GM19025 (cell line): ENCODE measurements around the gene KCNIP1.

Experiments used
- ATAC-seq: cut with Tn5 transposase; IDR thresholded peaks from one replicate; pipeline ENCODE4 v1.9.1; 2021; ENCODE audit warnings: mild to moderate bottlenecking, low read depth, moderate library complexity; ENCODE audit not compliant: unreplicated experiment

Gene KCNIP1

DNA sequence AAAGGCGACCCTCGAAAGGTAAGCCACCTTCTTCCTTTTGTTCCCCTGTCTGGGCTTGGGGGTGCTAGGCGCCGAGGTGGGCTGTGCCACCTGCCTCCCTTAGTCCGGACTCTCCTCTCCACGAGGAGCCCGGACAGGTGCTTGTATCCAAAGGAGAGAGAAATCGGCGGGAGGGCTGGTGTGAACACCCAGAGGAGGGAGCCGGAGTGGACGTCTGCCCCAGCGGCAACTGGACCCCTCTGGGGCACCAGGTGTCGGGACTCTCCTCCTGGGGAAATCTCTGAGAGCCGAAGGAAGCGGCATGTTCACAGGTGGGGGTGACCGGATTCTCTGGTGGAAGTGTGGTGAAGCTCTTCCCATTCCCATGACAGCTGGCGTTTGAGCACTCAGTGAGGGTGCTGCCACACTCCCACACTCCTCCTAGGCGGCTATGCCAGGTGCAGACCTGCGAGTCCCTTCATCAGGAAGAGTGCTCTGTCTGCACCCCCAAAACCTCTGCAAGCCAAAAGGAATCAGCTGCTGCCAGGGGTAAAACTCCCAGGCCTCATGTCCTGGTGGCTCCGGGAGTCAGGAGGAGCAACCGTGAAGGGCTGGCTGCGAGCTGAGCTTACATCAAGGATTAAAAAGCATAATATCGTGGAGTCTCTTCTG is 921 bp downstream of the KCNIP1 start:
- ATAC-seq, result no peak

DNA sequence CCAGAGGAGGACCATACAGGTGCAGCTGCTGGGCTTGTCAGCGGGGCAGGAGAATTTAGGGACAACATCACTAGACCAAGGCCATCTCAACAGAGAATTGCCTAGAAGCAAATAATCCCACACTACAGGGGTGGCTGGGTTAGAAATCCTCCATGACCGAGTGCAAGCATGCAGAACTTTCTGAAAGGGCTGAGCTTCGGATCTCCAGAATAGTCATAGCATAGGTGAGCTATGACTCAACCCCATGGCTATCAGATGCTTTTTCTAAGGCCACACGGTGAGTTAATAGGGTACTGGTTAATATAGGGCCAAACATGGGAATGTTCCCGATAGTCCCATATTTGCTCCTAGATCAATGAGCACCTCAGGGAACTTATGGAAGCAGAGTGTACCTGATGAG is 4.2 kb downstream of the KCNIP1 start:
- ATAC-seq, result no peak

DNA sequence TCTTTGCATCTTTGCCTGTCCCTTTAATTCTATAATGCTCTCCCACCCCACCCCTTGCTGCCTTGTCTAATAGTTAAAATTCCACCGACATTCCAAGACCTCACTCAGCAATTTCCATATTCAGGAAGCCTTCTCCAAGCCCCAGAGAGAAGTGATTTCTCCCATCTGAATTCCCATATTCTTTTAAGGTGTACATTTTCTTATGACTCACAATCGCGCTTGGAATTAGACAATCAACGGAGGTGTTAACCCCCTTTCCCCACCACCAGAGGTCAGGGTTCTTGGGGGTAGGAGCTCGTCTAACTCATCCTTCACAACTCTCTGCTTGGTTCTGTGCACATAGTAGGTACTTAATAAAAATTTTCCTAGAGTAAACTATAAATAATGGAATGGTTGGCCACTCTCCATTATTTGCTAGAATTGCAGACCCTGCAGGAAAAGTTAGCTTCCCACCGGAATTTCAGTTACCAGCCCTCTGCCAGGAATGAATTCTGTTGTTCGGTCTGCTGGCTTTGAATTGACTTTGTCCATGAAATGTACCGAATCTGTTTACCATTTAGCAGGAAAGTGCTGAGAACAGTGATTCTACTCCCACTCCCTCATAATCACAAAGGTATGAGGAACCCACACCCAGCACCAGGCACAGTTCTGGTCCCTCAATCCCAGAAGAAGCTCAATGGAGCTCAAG is 5.0 kb downstream of the KCNIP1 start:
- ATAC-seq, result no peak

DNA sequence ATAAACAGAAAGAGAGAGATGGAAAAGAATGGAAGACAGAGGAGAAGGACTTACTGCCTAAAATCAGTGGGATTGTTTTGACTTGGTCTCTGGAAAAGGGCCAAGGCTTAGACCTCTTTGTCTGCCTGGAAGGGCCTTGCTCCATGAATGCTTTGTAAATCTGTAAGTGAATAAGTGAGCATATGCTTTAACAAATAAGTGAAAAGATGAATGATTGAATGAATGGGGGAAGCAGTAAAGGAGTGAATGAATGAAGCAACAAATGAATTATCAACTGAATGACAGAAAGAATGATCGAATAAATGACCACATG is 5.5 kb downstream of the KCNIP1 start:
- no peak for ATAC-seq

DNA sequence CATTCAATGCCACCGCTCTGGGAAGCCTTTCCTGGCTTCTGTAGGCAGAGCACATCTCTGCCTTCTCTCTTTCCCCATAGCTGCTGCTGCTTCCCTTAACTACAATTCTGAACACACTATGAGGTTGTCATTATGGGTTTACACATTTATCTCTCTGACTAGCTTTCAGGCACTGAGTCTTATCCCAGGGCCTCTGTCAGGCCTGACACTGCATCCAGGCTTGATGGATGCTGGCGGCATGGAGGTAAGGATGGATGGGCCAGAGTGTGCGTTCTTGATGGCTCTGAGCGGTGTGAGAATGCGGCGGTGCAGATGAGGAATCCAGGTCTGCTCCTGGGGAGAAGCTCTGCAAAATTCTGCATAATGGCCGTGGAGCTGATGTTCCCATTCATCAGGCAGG is 6.3 kb downstream of the KCNIP1 start:
- ATAC-seq, result no peak

DNA sequence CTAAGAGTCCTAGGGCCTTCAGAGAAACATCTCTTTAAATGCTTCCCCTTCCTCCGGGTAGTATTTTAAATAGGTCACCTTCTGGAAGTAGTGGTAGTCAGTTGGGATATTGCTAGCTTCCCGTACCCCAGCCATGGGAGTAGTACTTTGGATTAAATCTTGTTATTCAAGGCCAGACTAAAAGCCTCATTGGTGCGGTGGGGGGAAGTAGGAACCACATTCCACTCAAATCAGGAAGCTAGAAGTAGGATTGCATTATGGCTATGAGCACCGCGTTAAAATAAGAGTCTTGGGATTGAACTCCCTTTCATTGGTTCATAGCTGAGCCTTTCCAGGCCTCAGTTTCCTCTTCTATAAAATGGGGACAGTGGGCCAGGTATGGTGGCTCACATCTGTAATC is 6.7 kb downstream of the KCNIP1 start:
- no peak for ATAC-seq

DNA sequence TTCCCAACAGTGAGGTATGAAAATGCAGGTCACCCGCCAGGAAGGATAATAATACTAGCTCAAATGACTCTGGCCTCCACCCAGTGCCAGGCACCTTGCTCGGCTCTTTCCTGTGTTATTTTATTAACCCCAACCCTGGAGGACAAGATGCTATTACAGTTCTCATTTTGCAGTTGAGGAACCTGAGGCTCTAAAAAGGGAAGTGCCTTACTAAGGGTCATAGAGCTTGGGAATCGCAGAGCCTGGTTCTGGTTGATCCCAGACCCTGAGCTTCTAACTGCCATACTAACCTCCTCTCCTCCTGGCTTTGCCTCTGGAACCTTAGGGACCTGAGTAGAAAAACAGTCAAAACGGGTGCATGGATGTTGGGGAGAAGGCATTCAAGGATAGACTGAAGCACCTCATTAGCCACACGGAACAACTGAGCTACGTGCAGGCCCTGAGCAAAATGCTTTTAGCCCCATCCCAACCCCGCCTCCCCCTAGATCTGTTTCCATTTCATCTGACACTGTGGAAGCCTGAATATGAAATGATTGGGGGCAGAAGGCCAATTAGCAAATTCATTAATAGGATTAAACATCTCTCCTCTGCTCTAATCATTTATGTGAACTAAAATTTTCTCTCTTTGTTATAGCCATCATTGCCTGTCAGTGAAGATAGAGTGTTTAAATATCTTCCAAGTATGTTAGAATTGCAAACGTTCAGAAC is 7.9 kb downstream of the KCNIP1 start:
- ATAC-seq, result no peak

DNA sequence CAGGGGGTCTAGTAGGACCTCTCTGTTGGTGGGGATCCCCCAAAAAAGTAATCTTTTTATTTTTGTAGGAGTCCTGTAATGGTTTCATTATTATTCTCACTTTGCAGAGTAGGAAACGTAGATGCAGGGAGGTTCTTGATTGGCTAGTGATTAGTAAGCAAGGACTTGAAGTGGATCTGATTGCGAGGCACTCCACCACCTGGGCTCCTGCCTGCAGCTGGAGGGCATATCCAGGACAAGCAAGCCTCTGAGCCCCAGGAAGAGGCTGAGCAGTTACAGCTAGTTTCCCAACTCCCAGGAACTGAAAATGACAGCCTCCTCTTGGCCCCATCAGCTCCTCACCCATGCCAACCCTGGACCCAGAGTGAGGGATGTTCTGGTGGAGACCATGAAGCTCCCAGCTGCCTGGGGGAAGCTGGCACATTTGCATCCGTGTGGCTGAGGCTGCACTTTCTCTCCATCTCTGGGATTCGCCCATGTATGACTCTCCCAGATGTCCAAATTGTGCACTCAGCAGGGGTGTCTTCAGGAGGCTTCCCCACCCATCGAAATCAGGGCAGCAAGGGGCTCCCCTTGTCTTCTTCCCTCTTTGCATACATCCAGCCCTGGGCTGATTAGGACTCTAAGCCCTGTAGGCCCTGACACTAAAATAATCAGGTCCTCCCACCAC is 10.2 kb downstream of the KCNIP1 start:
- no peak for ATAC-seq

DNA sequence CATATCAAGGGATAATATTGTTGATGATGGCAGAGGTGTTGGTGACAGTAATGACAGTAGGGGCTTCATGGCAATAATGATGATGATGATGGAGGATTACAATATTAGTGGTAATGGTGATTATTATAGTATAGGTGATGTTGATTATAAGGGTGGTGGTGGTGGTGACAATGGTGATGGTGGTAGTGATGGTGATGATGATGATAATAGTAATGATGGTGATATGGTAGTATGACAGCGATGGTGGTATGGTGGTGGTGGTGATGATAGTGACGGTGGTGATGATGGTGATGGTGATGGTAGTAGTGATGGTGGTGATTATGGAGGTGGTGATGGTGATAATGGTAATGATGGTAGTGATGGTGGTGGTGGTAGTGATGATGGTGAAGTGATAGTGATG is 13.6 kb downstream of the KCNIP1 start:
- ATAC-seq, result no peak

DNA sequence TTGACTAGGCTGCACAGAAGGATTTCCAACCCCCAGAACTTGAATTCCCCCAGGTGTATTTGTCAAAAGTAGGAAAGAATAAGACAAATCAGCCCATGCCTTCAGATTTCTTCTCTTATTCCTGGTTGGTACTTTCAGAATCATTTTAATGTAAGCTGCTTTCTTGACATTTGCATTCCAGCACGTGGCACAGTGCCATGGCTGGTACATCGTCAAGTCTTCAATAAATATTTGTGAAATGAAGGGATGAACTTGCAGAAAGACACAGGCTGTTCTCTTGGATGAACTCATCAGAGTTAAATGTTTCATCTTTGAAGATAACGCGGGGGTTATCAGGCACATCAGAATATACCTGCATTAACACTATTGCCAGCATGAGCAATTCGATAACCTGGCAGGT is 14.5 kb downstream of the KCNIP1 start:
- no peak for ATAC-seq

DNA sequence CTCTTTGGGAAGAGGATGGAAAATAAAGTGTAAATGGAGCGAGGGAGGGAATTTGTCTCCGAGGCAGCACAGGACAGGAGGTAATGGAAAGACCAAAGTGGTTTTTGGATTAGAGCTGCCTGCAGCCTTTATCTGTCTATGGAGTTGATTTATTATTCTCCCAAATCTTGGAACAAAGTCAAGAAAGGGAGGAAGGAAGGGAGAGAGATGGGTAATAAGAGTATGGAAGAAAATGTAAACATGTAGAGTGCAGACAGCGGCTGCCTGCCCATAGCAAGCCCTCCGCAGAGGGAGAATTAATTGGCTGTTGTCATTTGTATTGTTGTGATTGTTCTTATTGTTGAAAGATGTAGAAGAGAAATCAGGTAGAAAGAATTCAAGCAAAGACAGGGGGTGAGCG is 15.7 kb downstream of the KCNIP1 start:
- no peak for ATAC-seq

DNA sequence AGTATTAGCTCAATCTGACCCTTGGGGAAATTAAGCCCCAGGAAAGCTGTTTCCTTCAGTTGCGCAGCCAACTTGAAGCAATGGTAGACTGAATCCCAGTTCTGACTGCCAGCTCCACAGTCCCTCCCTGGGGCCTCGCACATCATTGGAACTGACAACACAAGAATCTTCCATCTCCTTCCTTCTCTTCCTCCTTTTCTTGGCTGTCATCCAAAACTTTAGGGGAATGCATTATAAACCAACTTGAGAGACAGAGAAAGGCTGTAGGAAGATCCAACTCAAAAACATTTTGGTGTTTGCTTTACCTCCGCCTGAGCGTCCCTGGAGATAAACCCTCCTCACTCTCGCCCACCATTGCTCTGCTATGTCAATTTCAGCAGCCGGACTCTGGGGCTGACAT is 16.6 kb downstream of the KCNIP1 start:
- no peak for ATAC-seq

DNA sequence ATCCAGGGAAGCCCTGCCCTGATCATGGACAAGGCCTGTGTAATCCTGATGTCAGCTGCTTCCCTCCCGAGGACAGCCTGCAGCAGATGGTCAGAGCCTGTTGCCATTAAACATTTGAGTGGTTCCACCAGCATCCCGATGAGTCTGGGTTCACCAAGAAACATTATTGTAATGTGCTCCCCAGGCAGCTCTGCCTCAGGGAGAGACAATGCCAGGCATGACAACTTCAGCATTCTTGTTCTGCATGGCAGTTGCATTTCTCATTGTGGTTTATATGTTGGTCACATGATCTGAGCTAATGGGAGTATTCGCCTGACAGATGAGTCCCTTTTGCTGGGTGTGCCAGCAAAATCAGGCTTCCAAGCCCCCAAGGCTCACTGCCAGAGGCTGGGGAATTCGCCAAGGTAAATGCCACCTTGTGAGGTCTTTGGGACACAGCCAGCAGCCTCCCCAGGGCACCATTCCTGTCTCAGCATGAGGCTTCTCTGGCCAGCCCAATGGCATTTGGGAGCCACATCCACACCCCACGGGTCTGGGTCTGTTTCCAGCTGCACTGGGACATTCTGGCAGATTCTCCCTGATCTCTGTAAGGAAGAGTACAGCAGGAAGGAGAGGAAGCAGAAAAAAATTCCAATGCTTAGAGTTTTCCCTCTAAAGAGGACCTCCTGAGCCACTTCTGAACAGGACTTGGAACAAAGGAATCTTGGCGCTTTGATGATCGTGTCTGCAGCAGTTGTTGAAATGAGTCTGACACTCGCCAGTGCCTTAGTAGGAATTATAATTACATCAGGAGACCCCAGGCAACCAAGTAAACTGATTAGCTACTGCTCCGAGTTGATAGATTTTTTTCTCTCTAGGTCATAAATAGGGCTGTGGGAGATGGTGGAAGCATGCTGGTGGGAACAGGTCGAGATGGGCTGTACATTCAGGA is 18.7 kb downstream of the KCNIP1 start:
- no peak for ATAC-seq

DNA sequence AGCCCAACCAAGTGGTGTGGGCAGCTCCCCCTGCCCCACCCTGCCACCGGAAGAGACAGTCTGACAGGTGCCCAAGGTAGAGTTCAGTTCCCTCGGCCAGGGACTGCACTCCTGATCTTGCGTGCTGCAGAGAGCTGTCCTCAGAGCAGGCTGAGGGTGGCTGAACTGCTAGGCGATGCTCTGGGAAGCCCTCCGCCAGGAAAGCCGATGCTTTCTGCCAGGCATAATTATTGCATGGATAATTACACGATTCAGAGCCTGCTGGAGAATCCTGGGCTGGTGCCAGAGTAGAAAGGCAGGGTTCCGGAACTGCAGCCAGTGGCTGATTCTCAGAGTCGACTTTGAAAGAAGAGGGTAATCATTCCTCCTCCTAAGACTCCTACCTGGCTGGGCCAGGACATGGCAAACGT is 19.3 kb downstream of the KCNIP1 start:
- ATAC-seq, result no peak

DNA sequence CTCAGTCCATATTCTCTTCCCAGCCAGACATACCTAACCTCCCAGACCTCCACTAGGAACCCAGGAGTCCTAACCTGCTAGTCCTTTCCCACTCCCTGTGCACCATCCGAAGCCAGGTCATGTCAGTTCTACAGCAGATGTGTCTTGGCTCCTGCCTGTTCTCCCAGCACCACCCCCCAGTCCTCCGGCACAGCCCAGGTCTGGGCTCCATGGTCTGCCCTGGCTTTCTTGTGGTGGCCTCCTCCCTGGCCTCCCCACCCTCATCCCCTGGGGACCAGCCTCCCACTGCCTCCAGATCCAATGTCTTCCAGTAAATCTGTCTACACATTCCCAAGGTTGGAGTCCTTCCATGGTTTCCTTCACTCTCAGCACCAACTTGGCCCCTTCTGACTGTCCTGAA is 20.0 kb downstream of the KCNIP1 start:
- no peak for ATAC-seq

DNA sequence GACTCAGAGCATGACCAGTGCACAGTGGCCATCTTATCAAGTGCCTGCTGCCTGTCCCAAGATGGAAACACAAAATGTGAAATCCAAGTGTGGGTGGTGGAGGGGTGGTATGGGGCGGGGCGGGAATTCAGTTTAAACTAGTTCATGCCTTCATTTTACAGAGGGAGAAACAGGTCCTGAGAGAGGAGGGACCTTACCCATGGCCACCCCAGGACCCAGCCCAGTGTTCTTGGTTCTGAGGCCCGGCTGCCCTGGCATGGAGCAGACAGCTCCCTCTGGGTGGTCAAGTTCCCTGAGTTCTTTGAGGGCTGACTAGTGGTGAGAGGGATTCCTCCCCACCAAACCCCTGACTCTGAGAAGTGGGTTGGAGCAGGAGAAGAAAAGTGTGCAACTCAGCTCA is 20.8 kb downstream of the KCNIP1 start:
- ATAC-seq, result no peak

DNA sequence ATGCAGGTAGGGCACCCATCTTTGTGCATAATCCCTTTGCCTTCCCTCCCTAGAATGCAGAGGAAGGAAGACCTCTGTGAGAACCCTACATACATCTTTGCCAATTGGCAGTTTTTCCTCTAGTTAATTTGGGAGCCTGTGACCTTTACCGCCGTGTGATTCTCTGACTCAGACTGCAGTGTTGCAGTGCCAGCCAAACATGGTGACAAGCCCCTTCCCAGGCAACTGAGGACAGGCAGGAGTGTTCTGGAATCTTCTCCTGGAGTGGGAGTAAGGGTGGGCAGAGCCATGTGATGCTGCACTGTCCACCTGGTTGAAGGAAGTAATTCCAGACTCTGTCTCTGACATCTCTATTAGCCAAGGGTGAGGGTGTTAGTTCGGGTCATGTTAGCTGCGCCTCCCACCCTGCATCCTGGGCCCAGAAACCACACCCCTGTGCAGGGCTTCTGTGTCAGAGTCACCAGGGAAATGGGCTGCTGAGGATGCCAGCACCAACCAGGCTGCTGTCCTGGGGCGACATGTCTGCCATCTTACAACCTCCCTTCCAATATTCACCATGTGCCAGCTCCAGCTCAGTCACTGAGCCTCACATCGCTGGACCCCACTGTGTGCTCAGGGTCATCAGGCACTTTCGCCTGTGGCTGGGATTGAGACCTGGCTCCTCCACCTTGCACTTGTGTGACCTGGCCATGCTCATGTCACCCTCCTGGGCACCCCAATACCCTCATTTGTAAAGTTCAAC is 21.8 kb downstream of the KCNIP1 start:
- no peak for ATAC-seq

DNA sequence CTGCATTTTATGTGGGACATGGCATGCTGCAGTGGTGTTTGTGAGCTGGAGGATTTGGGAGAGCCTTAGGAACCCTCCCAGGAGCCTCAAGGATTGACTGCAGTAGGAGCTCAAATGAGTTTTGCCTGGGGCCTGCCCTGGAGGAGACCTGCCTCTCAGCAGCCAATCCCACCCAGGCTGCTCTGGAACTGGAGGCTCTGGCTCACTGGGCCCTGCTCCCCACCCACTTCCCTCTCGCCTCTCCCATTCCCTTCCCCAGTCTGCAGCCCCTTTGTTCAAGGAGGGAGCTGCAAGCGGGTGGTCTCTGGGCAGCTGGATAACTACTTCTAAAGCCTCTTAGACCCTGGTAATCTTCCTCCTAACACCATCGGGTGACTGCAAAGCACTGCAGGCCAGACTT is 24.2 kb downstream of the KCNIP1 start:
- ATAC-seq, result no peak

DNA sequence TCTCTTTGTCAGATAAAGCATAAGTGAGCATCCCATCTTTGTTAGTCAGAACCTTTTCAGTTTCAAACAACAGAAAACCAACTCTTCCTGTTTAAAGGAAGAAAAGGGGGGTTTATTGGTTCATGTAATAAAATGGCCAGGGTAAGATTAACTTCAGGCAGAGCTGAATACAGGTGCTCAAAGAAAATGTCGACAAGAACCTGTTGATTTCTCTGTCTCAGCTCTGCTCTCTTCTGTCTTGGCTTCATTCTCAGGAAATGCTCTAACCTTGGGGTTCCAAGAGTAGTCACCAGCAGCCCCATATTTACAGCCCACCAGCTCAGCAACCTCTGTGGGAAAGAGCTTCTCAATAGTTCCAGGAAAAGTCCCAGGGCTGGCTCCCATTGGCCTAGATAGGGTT is 25.2 kb downstream of the KCNIP1 start:
- ATAC-seq, result no peak

DNA sequence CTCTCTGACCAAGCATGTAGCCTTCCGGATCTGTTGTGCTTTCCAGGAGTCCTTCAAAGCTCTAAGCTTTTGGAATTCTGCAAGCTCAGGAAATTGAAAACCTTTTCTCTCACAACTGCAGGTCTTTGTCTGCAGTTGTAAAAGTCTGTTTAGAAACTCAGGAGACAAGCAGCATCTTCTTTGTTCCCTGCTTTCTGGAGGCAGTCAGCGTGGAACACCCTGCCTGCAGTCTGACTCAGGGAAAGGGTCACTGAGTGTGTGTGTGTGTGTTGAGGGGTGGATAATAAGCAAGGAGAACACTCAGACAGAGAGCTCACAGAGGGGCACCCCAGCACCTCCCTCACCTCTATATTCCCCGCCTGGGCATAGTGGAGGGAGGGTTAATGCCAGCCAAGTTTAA is 29.1 kb downstream of the KCNIP1 start:
- ATAC-seq, result no peak
